Loucy (cell line): Measurements from ENCODE around the gene RASSF7.

Experiments used
- H2AFZ ChIP-seq: fragments of 200-600 bp; sonication (generic); 2 replicates; pipeline ENCODE4 v1.6.0; 2016; ENCODE audit warnings: antibody characterized with exemption, mild to moderate bottlenecking, low read length, moderate library complexity
- H3F3A ChIP-seq: fragments of 200-600 bp; 2 replicates; pipeline ENCODE4 v1.6.0; 2016; ENCODE audit warnings: antibody characterized with exemption, low read depth, mild to moderate bottlenecking
- H3K27me3 ChIP-seq: fragments of 200-600 bp; sonication (generic); 2 replicates; pipeline ENCODE4 v1.6.1; 2014; ENCODE audit warnings: low read length, mild to moderate bottlenecking; ENCODE audit not compliant: insufficient read depth, poor library complexity, severe bottlenecking
- H3K36me3 ChIP-seq: fragments of 200-600 bp; sonication (generic); 2 replicates; pipeline ENCODE4 v1.6.1; 2016; ENCODE audit warnings: low read length; ENCODE audit not compliant: insufficient read depth
- H3K4me1 ChIP-seq: fragments of 200-600 bp; sonication (generic); 2 replicates; pipeline ENCODE4 v1.5.1; 2014; ENCODE audit warnings: low read length, mild to moderate bottlenecking; ENCODE audit not compliant: insufficient read depth, poor library complexity, severe bottlenecking
- H3K4me2 ChIP-seq: fragments of 200-600 bp; sonication (generic); 2 replicates; pipeline ENCODE4 v1.6.0; 2014; ENCODE audit warnings: antibody characterized with exemption, low read length, low read depth, mild to moderate bottlenecking; ENCODE audit not compliant: poor library complexity, severe bottlenecking
- H3K4me3 ChIP-seq: fragments of 200-600 bp; sonication (generic); 2 replicates; pipeline ENCODE4 v1.5.1; 2014; ENCODE audit warnings: low read length, mild to moderate bottlenecking, mixed read lengths; ENCODE audit not compliant: poor library complexity, severe bottlenecking
- H3K79me2 ChIP-seq: fragments of 200-600 bp; sonication (generic); 2 replicates; pipeline ENCODE4 v1.6.1; 2014; ENCODE audit warnings: low read length; ENCODE audit not compliant: insufficient read depth
- H3K9ac ChIP-seq: fragments of 200-600 bp; sonication (generic); 2 replicates; pipeline ENCODE4 v1.6.0; 2014; ENCODE audit warnings: mild to moderate bottlenecking, low read depth, low read length, moderate library complexity; ENCODE audit not compliant: poor library complexity, severe bottlenecking
- H3K9me2 ChIP-seq: fragments of 200-600 bp; sonication (generic); replicated peaks from 2 replicates; pipeline ENCODE4 v1.6.1; 2016; ENCODE audit warnings: low read depth, low read length, mixed read lengths
- H3K9me3 ChIP-seq: fragments of 200-600 bp; sonication (generic); 2 replicates; pipeline ENCODE4 v1.6.1; 2014; ENCODE audit warnings: mild to moderate bottlenecking, antibody characterized with exemption, low read length, low read depth; ENCODE audit not compliant: insufficient read depth
- H4K20me1 ChIP-seq: fragments of 200-600 bp; sonication (generic); 2 replicates; pipeline ENCODE4 v1.6.0; 2014; ENCODE audit warnings: antibody characterized with exemption, low read length, mild to moderate bottlenecking; ENCODE audit not compliant: insufficient read depth, poor library complexity, severe bottlenecking
- EZH2phosphoT487 ChIP-seq: fragments of 200-600 bp; IDR thresholded peaks from 2 replicates; pipeline ENCODE4 v1.6.1; 2018; ENCODE audit warnings: antibody characterized with exemption, mild to moderate bottlenecking, moderate library complexity, borderline replicate concordance
- TF ChIP-seq, protein P1 (sequence below): fragments of 200-600 bp; sonication (generic); conservative IDR thresholded peaks from 2 replicates; pipeline ENCODE4 v1.5.1; 2014; ENCODE audit warnings: mild to moderate bottlenecking, antibody characterized with exemption, low read length

Gene RASSF7

DNA sequence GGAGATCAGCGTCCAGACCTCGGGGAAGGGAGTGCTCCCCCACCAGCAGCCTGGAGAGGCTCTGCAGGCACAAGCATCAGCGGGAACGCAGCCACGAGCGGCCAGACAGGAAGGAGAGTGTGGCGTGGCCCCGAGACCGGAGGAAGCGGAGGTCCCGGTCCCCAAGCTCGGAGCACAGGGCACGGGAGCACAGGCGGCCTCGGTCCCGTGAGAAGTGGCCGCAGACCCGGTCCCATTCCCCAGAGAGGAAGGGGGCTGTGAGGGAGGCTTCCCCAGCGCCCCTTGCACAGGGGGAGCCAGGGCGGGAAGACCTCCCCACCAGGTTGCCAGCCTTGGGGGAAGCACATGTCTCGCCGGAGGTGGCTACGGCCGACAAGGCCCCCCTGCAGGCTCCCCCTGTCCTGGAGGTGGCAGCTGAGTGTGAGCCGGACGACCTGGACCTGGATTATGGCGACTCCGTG, 48.1 kb downstream of the RASSF7 start:
- no peaks in the 10 kb centered on the region for H3K4me1 ChIP-seq
- H3F3A ChIP-seq = no peaks in the 10 kb centered on the region
- no peak overlapping the region for H3K4me2 ChIP-seq
- H3K9me2 ChIP-seq = no peaks in the 10 kb centered on the region
- no peak overlapping the region for H3K9ac ChIP-seq
- TF ChIP-seq, protein P1, sequence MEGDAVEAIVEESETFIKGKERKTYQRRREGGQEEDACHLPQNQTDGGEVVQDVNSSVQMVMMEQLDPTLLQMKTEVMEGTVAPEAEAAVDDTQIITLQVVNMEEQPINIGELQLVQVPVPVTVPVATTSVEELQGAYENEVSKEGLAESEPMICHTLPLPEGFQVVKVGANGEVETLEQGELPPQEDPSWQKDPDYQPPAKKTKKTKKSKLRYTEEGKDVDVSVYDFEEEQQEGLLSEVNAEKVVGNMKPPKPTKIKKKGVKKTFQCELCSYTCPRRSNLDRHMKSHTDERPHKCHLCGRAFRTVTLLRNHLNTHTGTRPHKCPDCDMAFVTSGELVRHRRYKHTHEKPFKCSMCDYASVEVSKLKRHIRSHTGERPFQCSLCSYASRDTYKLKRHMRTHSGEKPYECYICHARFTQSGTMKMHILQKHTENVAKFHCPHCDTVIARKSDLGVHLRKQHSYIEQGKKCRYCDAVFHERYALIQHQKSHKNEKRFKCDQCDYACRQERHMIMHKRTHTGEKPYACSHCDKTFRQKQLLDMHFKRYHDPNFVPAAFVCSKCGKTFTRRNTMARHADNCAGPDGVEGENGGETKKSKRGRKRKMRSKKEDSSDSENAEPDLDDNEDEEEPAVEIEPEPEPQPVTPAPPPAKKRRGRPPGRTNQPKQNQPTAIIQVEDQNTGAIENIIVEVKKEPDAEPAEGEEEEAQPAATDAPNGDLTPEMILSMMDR = no peak
- TF ChIP-seq EZH2phosphoT487 = no peak
- no peaks in the 10 kb centered on the region for H3K9me3 ChIP-seq
- no peaks in the 10 kb centered on the region for H3K79me2 ChIP-seq
- H3K27me3 ChIP-seq = no peaks in the 10 kb centered on the region
- no peak overlapping the region for H2AFZ ChIP-seq
- peaks cover 8% of the 10 kb centered on the region for H4K20me1 ChIP-seq
- peaks cover 93% of the 10 kb centered on the region; the same call in 1 of the 2 replicates for H3K36me3 ChIP-seq
- H3K4me3 ChIP-seq = no peak overlapping the region

DNA sequence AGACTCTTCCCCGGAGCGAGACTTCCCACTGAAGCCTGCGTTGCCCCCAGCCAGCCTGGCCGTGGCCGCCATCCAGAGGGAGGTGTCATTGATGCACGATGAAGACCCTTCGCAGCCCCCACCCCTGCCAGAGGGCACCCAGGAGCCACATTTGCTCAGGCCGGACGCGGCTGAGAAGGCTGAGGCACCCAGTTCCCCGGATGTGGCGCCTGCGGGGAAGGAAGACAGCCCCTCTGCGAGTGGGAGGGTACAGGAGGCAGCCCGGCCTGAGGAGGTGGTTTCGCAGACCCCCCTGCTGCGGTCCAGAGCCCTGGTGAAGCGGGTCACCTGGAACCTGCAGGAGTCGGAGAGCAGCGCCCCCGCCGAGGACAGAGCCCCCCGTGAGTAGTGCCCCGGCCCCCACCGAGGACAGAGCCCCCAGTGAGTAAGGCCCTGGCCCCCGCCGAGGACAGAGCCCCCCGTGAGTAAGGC, 48.6 kb downstream of the RASSF7 start:
- Histone ChIP-seq H3K9me2 (no peaks in the 10 kb centered on the region), H3K27me3 (no peaks in the 10 kb centered on the region), H3K4me2 (no peak overlapping the region), H4K20me1 (peaks cover 8% of the 10 kb centered on the region), H3K36me3 (peaks cover 88% of the 10 kb centered on the region; the same call in 1 of the 2 replicates), H3K4me1 (no peaks in the 10 kb centered on the region), H3K9me3 (no peaks in the 10 kb centered on the region), H3K4me3 (no peak overlapping the region), H3K79me2 (no peaks in the 10 kb centered on the region), H3F3A (no peaks in the 10 kb centered on the region), H3K9ac (no peak overlapping the region), H2AFZ (no peak overlapping the region)
- TF ChIP-seq EZH2phosphoT487 = no peak
- TF ChIP-seq, protein P1 = no peak

DNA sequence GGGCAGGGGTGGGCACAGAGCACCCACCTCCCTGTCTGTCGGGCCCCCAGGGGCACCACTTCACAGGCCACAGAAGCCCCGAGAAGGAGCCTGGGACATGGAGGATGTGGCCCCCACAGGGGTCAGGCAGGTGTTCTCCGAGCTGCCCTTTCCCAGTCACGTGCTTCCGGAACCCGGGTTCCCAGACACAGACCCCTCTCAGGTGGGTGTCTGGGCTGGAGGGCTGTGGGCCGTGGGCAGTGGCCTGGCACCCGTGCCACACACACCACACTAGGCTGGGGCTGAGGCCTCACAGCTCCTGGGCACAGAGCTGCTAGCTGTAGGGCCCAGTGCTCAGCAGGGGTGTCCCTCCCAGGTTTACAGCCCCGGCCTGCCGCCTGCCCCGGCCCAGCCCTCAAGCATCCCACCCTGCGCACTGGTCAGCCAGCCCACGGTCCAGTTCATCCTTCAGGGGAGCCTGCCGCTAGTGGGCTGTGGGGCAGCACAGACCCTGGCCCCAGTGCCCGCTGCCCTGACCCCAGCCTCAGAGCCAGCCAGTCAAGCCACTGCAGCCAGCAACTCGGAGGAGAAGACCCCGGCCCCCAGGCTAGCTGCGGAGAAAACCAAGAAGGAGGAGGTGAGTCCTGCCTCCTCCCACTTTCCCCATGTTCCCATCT, 49.5 kb downstream of the RASSF7 start:
- H3K36me3 ChIP-seq = peaks cover 79% of the 10 kb centered on the region; the same call in 1 of the 2 replicates
- no peaks in the 10 kb centered on the region for H3K9me3 ChIP-seq
- H3K79me2 ChIP-seq = no peaks in the 10 kb centered on the region
- H2AFZ ChIP-seq = no peak overlapping the region
- H4K20me1 ChIP-seq = peaks cover 13% of the 10 kb centered on the region
- H3K4me2 ChIP-seq = no peak overlapping the region
- no peak overlapping the region for H3K4me3 ChIP-seq
- no peaks in the 10 kb centered on the region for H3F3A ChIP-seq
- peaks cover 3% of the 10 kb centered on the region for H3K4me1 ChIP-seq
- no peaks in the 10 kb centered on the region for H3K9me2 ChIP-seq
- H3K27me3 ChIP-seq = no peaks in the 10 kb centered on the region
- H3K9ac ChIP-seq = no peak overlapping the region
- TF ChIP-seq, protein P1 = no peak
- TF ChIP-seq EZH2phosphoT487 = no peak
